HepG2 (cell line): ENCODE results near the gene DSN1. TPM values are rescaled to one million over a fixed set of nuclear protein-coding genes. Genes with fewer than 3 reads are reported as not detected.

Source experiments
- DMAP1 ChIP-seq: IDR thresholded peaks from 2 replicates; pipeline ENCODE4 v1.6.1; 2016
- DR1 ChIP-seq: sonication (generic); formaldehyde crosslinking; IDR thresholded peaks from 2 replicates; pipeline ENCODE4 v1.8.0; 2021; ENCODE audit warnings: mild to moderate bottlenecking, missing genetic modification reagents, inconsistent platforms
- E2F2 ChIP-seq: sonication (generic); formaldehyde crosslinking; IDR thresholded peaks from 2 replicates; pipeline ENCODE4 v1.4.0; 2020; ENCODE audit warnings: missing genetic modification reagents, borderline replicate concordance
- ERF ChIP-seq: IDR thresholded peaks from 2 replicates; pipeline ENCODE4 v1.6.1; 2018; ENCODE audit warnings: missing biosample characterization, missing genetic modification reagents
- GZF1 ChIP-seq: sonication (generic); formaldehyde crosslinking; IDR thresholded peaks from 2 replicates; pipeline ENCODE4 v1.5.1; 2020; ENCODE audit warnings: mild to moderate bottlenecking, missing genetic modification reagents
- HIVEP1 ChIP-seq: sonication (generic); formaldehyde crosslinking; IDR thresholded peaks from 2 replicates; pipeline ENCODE4 v1.4.0; 2020; ENCODE audit warnings: mild to moderate bottlenecking, missing genetic modification reagents
- HOXA3 ChIP-seq: sonication (generic); formaldehyde crosslinking; IDR thresholded peaks from 2 replicates; pipeline ENCODE4 v1.5.0; 2020; ENCODE audit warnings: missing genetic modification reagents
- JUND ChIP-seq: sonication (generic); formaldehyde crosslinking; IDR thresholded peaks from 2 replicates; pipeline ENCODE4 v1.8.0; 2022; ENCODE audit warnings: mild to moderate bottlenecking, missing genetic modification reagents
- KAT8 ChIP-seq: IDR thresholded peaks from 2 replicates; pipeline ENCODE4 v1.6.1; 2016; ENCODE audit warnings: missing genetic modification reagents, missing compliant biosample characterization
- NPAS2 ChIP-seq: sonication (generic); formaldehyde crosslinking; IDR thresholded peaks from 2 replicates; pipeline ENCODE4 v1.8.0; 2022; ENCODE audit warnings: mild to moderate bottlenecking, missing genetic modification reagents, borderline replicate concordance
- REPIN1 ChIP-seq: sonication (generic); formaldehyde crosslinking; IDR thresholded peaks from 2 replicates; pipeline ENCODE4 v1.8.0; 2022; ENCODE audit warnings: missing genetic modification reagents, low read depth, mild to moderate bottlenecking, borderline replicate concordance
- SMARCC2 ChIP-seq: fragments of 450-650 bp; IDR thresholded peaks from 2 replicates; pipeline ENCODE4 v1.6.1; 2017; ENCODE audit warnings: antibody characterized with exemption, mild to moderate bottlenecking
- TRAFD1 ChIP-seq: sonication (generic); formaldehyde crosslinking; IDR thresholded peaks from 2 replicates; pipeline ENCODE4 v1.5.1; 2020; ENCODE audit warnings: missing genetic modification reagents, mild to moderate bottlenecking, borderline replicate concordance
- YEATS2 ChIP-seq: sonication (generic); formaldehyde crosslinking; IDR thresholded peaks from 2 replicates; pipeline ENCODE4 v1.4.0; 2020; ENCODE audit warnings: missing genetic modification reagents, borderline replicate concordance
- ZBTB3 ChIP-seq: sonication (generic); formaldehyde crosslinking; IDR thresholded peaks from 2 replicates; pipeline ENCODE4 v1.4.0; 2020; ENCODE audit warnings: low read depth, mild to moderate bottlenecking, moderate library complexity, missing genetic modification reagents, borderline replicate concordance
- ZNF138 ChIP-seq: sonication (generic); formaldehyde crosslinking; IDR thresholded peaks from 2 replicates; pipeline ENCODE4 v1.5.0; 2020; ENCODE audit warnings: mild to moderate bottlenecking, low read depth, missing genetic modification reagents
- ZNF235 ChIP-seq: sonication (generic); formaldehyde crosslinking; IDR thresholded peaks from 2 replicates; pipeline ENCODE4 v1.8.1; 2023; ENCODE audit warnings: mild to moderate bottlenecking, missing genetic modification reagents, borderline replicate concordance
- ZNF282 ChIP-seq: fragments of 450-650 bp; IDR thresholded peaks from 2 replicates; pipeline ENCODE4 v1.6.1; 2018; ENCODE audit not compliant: partially characterized antibody
- ZNF556 ChIP-seq: sonication (generic); formaldehyde crosslinking; IDR thresholded peaks from 2 replicates; pipeline ENCODE4 v1.4.0; 2020; ENCODE audit warnings: mild to moderate bottlenecking, missing genetic modification reagents, borderline replicate concordance
- ZNF572 ChIP-seq: sonication (generic); formaldehyde crosslinking; IDR thresholded peaks from 2 replicates; pipeline ENCODE4 v1.5.1; 2020; ENCODE audit warnings: mild to moderate bottlenecking, missing genetic modification reagents
- ZNF598 ChIP-seq: sonication (generic); formaldehyde crosslinking; IDR thresholded peaks from 2 replicates; pipeline ENCODE4 v1.5.1; 2020; ENCODE audit warnings: mild to moderate bottlenecking, missing genetic modification reagents, borderline replicate concordance
- ZNF776 ChIP-seq: sonication (generic); formaldehyde crosslinking; IDR thresholded peaks from 2 replicates; pipeline ENCODE4 v1.4.0; 2020; ENCODE audit warnings: mild to moderate bottlenecking, missing genetic modification reagents
- ZNF790 ChIP-seq: sonication (generic); formaldehyde crosslinking; IDR thresholded peaks from 2 replicates; pipeline ENCODE4 v1.8.0; 2022; ENCODE audit warnings: missing genetic modification reagents, mild to moderate bottlenecking, borderline replicate concordance
- ZNF83 ChIP-seq: sonication (generic); formaldehyde crosslinking; IDR thresholded peaks from 2 replicates; pipeline ENCODE4 v1.4.0; 2020; ENCODE audit warnings: missing genetic modification reagents, mild to moderate bottlenecking, borderline replicate concordance
- ZNF879 ChIP-seq: sonication (generic); formaldehyde crosslinking; IDR thresholded peaks from 2 replicates; pipeline ENCODE4 v1.8.1; 2023; ENCODE audit warnings: missing genetic modification reagents
- ZSCAN21 ChIP-seq: sonication (generic); formaldehyde crosslinking; IDR thresholded peaks from 2 replicates; pipeline ENCODE4 v1.8.0; 2022; ENCODE audit warnings: mild to moderate bottlenecking, missing genetic modification reagents, moderate library complexity, borderline replicate concordance
- polyA plus RNA-seq, 8 experiments: library from polyadenylated mRNA; depleted of rRNA in 3 of 8; stranded (reverse) in 7 of 8; unstranded in 1 of 8; fragments of >200 nt; fragmentation: Illumina TruSeq in 4 of 8; extraction: Trizol in 4 of 8; gene quantifications; 2 replicates each; pipeline versions ENCODE4 v1.2.1 to v1.2.3, GENCODE V29; 2011 to 2016; ENCODE audit warnings: low read depth in 4 of 8, missing spikeins in 1 of 8, mixed read lengths in 1 of 8; ENCODE audit not compliant: insufficient read depth in 1 of 8
- total RNA-seq, 5 experiments: library from RNA; depleted of rRNA; stranded (reverse); fragments of >200 nt; fragmentation: Illumina TruSeq; extraction: Trizol; gene quantifications; 2 replicates each; pipeline ENCODE4 v1.2.3, GENCODE V29; 2016; ENCODE audit warnings: low read depth in 1 of 5
- TF ChIP-seq, protein P1 (sequence below): sonication (generic); formaldehyde crosslinking; IDR thresholded peaks from 2 replicates; pipeline ENCODE4 v1.8.1; 2023; ENCODE audit warnings: mild to moderate bottlenecking, missing genetic modification reagents

The DSN1 gene
- total and polyA plus RNA-seq, 2 of the 13 experiments (the other 11 are each of a cell fraction or from before 2014, with no cell fraction given), result 18.7 to 53.7 TPM

DNA sequence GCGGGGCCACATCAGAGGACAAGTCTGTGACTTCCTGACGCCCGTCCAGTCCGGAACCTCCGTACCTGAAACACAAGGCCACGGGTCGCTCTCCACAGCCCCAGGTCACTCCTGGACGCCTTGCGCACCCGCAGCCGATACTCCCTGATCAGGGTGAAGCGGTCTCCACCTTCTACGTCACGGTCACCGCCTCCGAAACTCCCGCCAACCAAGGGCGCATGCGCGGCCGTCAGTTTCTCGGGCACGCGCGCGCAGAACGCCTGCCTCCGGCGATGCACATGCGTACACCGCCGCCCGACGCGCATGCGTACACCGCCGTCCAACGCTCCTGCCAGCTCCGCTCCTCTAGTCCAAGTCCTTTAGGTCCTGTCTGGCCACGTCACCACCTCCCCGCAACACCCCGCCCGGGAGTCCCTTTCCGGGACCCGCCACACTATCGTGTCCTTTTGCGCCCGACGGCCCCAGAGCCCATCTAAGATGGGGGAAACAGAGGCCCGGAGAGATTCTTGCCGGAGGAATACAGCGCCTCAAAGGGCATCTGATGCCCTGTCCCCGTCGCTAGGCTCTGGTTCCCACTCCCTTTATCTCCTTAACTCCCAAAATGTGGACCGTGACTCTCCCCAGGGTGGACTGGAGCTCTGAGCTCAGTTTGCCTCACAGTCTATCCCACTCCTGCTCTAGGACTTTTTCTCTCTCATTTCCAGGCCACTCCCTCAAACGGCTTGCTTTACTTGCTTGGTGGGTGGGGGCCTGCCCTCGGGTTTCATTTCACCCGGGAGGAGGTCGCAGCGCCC is at the start of gene DSN1 (continued):
- TF ChIP-seq JUND (CRISPR knock-in tag) (peak; percentile 54), REPIN1 (CRISPR knock-in tag) (peak; percentile 95), ZNF572 (CRISPR knock-in tag) (no peak), ZSCAN21 (CRISPR knock-in tag) (peak; percentile 94), ZNF776 (CRISPR knock-in tag) (peak; percentile 96), ZNF83 (CRISPR knock-in tag) (no peak), TRAFD1 (CRISPR knock-in tag) (no peak), YEATS2 (CRISPR knock-in tag) (peak; percentile 90), GZF1 (CRISPR knock-in tag) (0 out of 2 replicates have a peak, but pooled peaks have one; percentile 17), ZNF282 (no peak), SMARCC2 (no peak), ZNF556 (CRISPR knock-in tag) (no peak; the same call in none of the 2 replicates), NPAS2 (CRISPR knock-in tag) (no peak), ZBTB3 (CRISPR knock-in tag) (peak; percentile 72; the same call in 1 of the 2 replicates), ZNF790 (CRISPR knock-in tag) (peak; percentile 56; the same call in 1 of the 2 replicates), ZNF598 (CRISPR knock-in tag) (peak; percentile 89), ZNF879 (CRISPR knock-in tag) (peak; percentile 66), ZNF138 (CRISPR knock-in tag) (peak; percentile 98), ERF (CRISPR knock-in tag) (0 out of 2 replicates have a peak, but pooled peaks have one; percentile 3), HOXA3 (CRISPR knock-in tag) (peak; percentile 96), ZNF235 (peak; percentile 74), DMAP1 (CRISPR knock-in tag) (peak; percentile 100), HIVEP1 (CRISPR knock-in tag) (peak; percentile 79), DR1 (CRISPR knock-in tag) (peak; percentile 74), E2F2 (peak; percentile 99), KAT8 (CRISPR knock-in tag) (peak; percentile 89)
- TF ChIP-seq, protein P1, sequence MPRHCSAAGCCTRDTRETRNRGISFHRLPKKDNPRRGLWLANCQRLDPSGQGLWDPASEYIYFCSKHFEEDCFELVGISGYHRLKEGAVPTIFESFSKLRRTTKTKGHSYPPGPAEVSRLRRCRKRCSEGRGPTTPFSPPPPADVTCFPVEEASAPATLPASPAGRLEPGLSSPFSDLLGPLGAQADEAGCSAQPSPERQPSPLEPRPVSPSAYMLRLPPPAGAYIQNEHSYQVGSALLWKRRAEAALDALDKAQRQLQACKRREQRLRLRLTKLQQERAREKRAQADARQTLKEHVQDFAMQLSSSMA, result peak; percentile 87
